KG1 (cell line): ENCODE data around the gene CD44.
"Not testable (repeated sequence)": the region's sequence is repeated elsewhere in the genome, so short reads cannot be mapped to it uniquely, and the experiment has no call there.

Experiments used
- DNase-seq: peaks from one replicate; lab custom pipeline; 2025; lab: John Stamatoyannopoulos, UW

The CD44 gene

GRCh38 chr11:35138943-35139721 lies at the start of gene CD44:
CD44 (plus strand) TSS chr11:35139171; CDS start chr11:35139304, 133 bp downstream.
- peak; percentile 70 for DNase-seq

DNA sequence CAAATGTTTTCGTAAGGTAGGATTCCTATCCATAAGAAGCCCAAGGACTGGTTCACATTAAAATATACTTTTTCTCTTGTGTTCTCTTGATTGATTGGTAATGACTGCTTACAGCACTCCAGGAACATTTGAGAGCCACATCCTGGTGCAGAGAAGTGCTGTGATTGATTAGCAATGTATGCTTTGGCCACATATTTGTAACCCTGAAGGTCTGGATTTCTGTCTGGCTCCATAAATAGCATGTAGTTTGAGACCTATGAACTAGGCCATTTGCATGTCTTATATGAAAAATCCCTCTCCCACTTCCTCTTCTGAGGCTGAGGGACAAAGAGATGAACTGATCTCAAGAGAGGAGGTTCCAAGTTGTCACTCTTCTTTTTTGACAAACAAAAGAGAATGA lies 49.3 kb upstream of the CD44 start:
- DNase-seq: no peak

DNA sequence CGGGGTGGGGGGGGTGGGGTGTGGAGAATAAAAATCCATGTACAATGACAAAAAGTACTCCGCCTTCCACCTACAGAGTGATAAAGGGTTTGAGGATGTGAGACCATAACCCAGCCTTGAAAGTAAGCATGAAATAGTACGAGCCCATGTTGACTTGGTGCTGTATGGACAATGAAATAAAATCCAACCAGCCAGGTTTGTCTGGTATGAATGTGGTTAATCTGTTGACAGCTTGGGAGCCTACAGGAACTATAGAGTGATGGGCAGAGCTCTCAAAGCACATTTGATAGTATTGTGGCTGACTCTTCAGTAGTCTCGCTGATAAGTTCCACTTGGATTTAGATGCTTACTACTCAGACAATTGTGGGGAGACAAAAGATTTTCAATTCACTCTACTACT lies 48.8 kb upstream of the CD44 start:
- DNase-seq: no peak

DNA sequence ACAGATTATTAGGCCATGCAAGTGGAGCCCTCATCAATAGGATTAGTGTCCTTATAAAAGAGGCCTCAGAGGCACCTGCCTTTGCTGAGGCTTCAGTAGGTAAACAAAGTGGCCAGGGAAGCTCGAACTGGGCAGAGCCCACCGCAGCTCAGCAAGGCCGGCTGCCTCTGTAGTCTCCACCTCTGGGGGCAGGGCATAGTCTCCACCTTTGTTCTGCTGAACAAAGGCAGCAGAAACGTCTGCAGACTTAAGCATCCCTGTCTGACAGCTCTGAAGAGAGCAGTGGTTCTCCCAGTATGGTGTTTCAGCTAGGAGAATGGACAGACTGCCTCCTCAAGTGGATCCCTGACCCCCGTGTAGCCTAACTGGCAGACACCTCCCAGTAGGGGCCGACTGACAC lies 48.0 kb upstream of the CD44 start:
- not testable (repeated sequence) for DNase-seq

- DNase-seq: no peak
Measured at GRCh38 chr11:35096723-35097122, 42.2 kb upstream of the CD44 start.

DNA sequence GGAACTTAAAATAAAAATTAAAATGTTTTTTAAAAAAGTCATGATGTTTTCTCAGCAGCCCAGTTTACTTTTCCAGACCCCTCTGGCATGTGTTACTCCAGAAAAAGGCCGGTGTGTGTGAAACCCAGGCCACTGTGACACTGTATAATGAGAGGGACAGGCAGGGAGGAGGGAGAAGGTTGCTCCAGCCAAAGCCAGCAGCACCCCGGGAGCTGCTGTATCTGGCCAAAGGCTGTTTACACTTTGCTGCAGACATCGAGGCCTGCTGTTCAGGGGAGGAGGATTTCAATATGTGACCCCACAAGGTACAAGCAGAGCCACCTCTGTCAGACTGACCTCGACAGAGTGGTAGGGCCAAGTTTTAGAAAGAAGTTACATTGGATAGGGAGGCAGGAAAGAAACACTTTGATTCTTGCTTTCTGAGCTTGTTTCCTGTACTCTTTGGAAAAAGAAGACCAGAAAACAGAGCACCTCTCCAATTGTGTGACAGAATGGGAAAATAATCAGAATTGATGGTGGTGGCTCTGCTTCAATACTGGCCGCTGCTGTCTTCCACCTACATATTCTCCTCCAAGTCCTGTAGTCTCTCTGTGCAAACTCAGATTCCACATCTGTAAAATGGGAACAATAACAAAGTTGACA lies 41.0 kb upstream of the CD44 start:
- no peak for DNase-seq

GRCh38 chr11:35098855-35099254 lies 40.1 kb upstream of the CD44 start:
- DNase-seq: no peak

GRCh38 chr11:35099278-35100012 lies 39.5 kb upstream of the CD44 start:
- no peak for DNase-seq

DNA sequence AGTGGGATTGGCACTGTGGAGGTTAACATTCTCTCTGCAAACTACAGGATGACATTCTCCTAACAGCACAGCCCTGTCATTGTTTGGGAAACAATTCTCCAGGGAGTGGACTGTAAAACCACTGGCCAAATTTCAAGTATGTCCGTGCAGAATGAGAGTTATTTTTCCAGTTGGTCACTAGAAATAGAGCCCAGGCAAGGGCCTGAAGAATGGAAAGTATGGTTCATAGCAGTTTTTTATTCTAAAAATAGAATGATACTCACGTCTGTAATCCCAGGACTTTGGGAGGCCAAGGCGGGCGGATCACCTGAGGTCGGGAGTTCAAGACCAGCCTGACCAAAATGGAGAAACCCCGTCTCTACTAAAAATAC lies 39.0 kb upstream of the CD44 start:
- no peak for DNase-seq

DNA sequence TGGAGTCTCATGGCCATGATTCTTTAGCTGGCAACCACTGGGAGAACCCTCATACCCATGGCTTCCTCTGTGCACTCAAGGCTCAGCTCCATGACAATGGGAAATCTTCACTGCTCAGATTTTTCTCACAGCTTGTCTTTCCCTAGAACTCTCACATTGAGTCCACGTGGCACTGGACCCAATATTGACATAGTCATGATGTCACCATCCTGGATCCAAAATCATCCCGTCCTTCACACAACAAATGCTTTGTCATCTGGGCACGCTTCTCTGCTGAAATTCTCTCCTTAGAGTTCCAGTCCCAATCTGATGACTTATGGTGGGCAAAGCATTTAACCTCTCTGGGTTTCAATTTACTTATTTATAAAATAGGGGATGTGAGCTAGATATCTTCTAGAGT lies 37.7 kb upstream of the CD44 start:
- DNase-seq: no peak

DNA sequence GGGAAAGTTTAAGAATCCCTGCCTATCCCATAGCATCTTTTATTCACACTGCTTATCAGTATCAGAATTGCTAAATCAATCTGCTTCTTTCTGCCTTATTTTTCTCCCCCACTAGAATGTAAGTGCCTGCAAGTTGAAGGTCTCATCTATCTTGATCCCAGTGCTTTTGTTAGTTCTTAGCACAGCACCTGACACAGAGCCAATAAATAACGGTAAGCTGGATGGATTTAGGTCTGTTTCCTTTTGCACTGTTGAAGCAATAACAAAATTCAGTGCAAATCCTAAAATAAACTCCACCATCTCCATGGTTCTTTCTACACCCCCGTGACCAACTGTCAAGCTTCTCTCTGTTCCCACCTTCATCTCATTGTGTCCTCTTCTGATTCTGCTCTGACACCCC lies 36.7 kb upstream of the CD44 start:
- no peak for DNase-seq

DNA sequence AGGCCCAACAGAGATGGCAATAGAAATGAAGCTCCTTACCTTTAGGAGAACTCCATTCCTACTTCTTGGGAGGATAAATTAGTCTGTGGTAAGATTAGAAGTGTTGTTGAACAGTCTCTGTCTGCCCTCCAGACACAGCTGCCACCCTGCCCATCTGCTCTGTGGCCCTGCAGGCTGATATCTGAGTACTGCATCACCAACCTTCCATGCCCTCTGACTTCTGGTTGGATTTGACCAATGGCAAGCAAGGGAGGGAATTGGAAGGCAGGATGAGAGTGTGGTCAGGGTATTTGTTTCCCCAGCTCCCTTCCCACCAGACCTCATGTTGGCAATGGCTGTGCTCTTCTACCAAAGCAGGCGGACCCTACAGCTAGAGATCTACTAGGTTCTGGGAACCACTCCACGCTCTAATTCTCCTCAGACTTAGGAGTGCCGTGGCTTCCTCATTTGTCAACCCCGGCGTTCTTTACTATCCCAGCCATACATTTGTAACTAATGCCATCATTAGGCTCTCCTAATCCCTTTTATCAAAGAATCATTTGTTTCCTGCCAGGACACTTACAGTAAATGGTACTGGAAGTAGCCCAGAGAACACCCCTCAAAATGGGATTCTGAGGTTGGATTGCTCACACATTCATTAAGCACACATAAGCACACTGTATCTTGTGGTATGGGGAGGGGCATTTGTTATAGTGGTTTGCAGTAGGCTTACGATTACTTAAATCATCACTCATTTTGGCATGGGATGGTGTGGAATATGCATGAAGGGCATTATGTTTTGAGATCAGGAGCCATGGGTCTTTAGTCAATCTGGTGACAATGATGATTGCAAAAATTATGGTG lies 35.4 kb upstream of the CD44 start:
- DNase-seq: no peak

DNA sequence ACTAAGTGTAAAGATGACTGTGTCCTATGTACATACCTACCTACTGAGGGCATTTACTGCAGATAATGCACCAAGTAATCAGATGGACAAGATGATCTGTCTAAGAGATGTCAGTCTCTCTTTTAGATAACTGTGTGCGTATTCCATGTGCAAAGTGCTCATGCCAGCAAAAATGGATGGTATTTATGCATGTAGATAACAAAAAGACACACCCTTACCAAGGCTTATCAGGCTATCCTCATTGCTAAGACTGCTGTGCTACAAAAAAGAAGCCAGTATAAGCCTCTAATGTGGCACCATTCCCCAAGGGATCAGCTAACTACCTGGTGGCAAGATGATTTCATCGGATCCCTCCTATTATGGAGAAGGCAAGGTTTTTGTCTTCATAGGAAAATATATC lies 34.3 kb upstream of the CD44 start:
- no peak for DNase-seq

DNA sequence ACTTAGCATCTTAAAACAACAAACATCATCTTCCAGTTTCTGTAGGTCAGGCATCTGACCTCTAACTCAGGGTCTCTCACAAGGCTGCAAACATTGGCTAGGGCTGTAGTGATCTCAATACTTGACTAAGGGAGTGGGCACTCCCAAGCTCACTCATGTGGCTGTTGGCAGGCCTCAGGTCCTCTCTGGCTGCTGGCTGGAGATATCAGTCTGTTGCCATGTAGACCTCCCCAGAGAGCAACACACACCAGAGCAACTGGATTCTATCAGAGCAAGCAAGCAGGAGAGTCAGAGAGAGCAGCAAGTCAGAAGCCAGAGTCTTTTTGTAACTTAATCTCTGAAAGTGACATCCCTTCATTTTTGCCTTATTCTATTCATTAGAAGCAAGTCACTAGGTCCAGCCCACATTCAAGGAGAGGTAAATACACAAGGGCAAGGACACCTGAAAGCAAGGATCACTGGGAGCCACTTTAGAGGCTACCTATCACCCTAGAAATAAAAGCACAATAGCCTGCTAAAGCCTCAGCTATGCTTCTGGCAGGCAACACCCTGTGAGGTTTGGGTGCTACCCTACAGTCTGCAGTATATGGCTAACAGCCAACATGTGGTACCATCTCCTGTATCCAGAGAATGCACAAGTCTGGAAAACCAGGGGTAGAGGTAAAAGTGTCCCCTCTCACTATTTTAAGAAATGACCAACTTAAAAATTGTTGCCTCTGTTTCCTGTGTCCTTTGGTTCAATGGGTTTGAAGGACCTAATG lies 33.5 kb upstream of the CD44 start:
- no peak for DNase-seq

GRCh38 chr11:35106595-35106994 lies 32.4 kb upstream of the CD44 start:
- DNase-seq: no peak

GRCh38 chr11:35107861-35108260 lies 31.1 kb upstream of the CD44 start:
- DNase-seq: peak; percentile 36

GRCh38 chr11:35108336-35108735 lies 30.6 kb upstream of the CD44 start:
- DNase-seq: not testable (repeated sequence)

GRCh38 chr11:35109041-35109440 lies 29.9 kb upstream of the CD44 start:
- DNase-seq: no peak

- no peak for DNase-seq
Measured at GRCh38 chr11:35109827-35110226, 29.1 kb upstream of the CD44 start.

DNA sequence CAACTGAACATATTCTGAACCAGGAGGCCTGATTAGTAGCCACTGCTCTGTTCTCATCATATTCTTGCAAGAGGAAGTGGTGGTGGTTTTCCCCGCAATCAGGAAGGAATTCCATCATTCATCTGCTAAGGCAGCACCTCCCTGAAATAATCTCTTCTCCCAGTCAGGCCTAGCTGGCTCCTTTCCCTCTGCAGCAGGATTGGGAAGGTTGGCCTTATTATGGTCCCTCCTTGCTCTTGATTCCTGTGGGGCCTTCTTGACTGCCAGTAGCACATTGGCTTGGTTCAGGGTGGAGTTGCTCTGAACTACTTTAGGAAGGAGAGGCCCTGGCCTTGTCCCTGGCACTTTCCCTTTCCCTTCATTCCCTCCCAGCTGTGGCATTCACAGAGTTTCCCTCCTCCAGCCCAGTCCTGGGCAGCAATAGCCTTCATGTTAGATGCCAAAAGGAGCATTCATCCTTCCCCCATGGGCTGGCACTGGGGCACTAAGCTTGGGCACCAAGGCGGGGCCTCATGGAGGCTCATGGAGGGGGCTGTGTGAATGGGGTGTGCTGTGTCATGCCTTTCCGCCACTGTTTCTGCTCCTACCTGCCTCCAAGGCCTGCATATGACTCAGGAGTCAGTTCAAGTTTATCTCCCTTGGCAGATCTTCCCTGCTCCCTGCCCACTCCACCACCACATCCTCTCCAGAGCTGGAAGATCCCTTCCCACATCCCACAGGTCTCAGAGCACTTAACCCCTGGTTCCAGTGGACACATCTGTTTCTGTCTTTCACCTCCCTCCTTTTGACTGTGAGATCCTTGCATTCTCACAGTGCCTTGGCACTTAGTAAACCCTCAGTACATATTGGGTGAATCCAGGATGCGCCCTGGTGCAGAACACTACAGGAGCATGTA lies 27.6 kb upstream of the CD44 start:
- no peak for DNase-seq
